Hepatocyte (in vitro differentiated cells): Measurements from ENCODE around the gene ZNF480.

Experiments
- EZH2phosphoT487 ChIP-seq: fragments of 200-600 bp; sonication (generic); IDR thresholded peaks from one replicate; pipeline ENCODE4 v1.6.1; 2018; ENCODE audit warnings: antibody characterized with exemption, mild to moderate bottlenecking, low read depth, moderate library complexity; ENCODE audit not compliant: unreplicated experiment, severe bottlenecking
- TF ChIP-seq, protein P1 (sequence below): fragments of 200-600 bp; sonication (generic); IDR thresholded peaks from 2 replicates; pipeline ENCODE4 v1.5.1; 2016; ENCODE audit warnings: antibody characterized with exemption, mild to moderate bottlenecking; ENCODE audit not compliant: poor library complexity

- TF ChIP-seq, protein P1, sequence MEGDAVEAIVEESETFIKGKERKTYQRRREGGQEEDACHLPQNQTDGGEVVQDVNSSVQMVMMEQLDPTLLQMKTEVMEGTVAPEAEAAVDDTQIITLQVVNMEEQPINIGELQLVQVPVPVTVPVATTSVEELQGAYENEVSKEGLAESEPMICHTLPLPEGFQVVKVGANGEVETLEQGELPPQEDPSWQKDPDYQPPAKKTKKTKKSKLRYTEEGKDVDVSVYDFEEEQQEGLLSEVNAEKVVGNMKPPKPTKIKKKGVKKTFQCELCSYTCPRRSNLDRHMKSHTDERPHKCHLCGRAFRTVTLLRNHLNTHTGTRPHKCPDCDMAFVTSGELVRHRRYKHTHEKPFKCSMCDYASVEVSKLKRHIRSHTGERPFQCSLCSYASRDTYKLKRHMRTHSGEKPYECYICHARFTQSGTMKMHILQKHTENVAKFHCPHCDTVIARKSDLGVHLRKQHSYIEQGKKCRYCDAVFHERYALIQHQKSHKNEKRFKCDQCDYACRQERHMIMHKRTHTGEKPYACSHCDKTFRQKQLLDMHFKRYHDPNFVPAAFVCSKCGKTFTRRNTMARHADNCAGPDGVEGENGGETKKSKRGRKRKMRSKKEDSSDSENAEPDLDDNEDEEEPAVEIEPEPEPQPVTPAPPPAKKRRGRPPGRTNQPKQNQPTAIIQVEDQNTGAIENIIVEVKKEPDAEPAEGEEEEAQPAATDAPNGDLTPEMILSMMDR: peak; percentile 5
- TF ChIP-seq EZH2phosphoT487: no peak
Measured at GRCh38 chr19:52369559-52370340, 72.8 kb downstream of the ZNF480 start, which contains the start of gene ZNF880.
